HL-60 (cell line): ENCODE results near the gene PSMD8.

Experiments used
- CTCF ChIP-seq: IDR thresholded peaks from one replicate; pipeline ENCODE4 v1.5.1; 2011; ENCODE audit warnings: low read length, control low read depth, inconsistent platforms; ENCODE audit not compliant: insufficient read depth
- REST ChIP-seq: IDR thresholded peaks from 2 replicates; pipeline ENCODE4 v1.6.1; 2012; ENCODE audit warnings: low read depth; ENCODE audit not compliant: insufficient replicate concordance

GRCh38 chr19:38388349-38389100, 14.2 kb downstream of the PSMD8 start, which contains the start of gene SPRED3:
- TF ChIP-seq CTCF (no peak), REST (no peak)
